Fibroblast of the aortic adventitia (primary cell): ENCODE data around the gene SIGLEC7. TPM values are rescaled to one million over a fixed set of nuclear protein-coding genes. Genes with fewer than 3 reads are reported as not detected.
A peak's percentile ranks its signal among the peaks of the same experiment; 100 is the strongest.

Experiments
- DNase-seq: peaks from one replicate; pipeline ENCODE4 v3.0.0-alpha.2; 2010; ENCODE audit warnings: low read depth
- H3K4me3 ChIP-seq: 2 replicates; pipeline ENCODE4 v1.5.1; 2011; ENCODE audit warnings: low read depth, mild to moderate bottlenecking, control low read depth, low read length, moderate library complexity
- CTCF ChIP-seq: IDR thresholded peaks from 2 replicates; pipeline ENCODE4 v1.5.1; 2011; ENCODE audit warnings: mild to moderate bottlenecking, low read length, control low read depth, inconsistent platforms; ENCODE audit not compliant: insufficient read depth
- total RNA-seq: library from RNA; depleted of rRNA; stranded (reverse); fragments of >200 nt; gene quantifications from 2 replicates; pipeline ENCODE4 v1.2.3, GENCODE V29; 2012; ENCODE audit warnings: low replicate concordance

The SIGLEC7 gene
- total RNA-seq = 0.41 TPM in 1 of 2 replicates, not detected in the other

- no peak for TF ChIP-seq CTCF
- no peak within 1 kb of the TSS for H3K4me3 ChIP-seq
- DNase-seq = no peak
Observed at GRCh38 chr19:51142119-51142518, at the start of gene SIGLEC7. SIGLEC7 (plus strand) TSS chr19:51142301; CDS start chr19:51142370, 69 bp downstream.

DNA sequence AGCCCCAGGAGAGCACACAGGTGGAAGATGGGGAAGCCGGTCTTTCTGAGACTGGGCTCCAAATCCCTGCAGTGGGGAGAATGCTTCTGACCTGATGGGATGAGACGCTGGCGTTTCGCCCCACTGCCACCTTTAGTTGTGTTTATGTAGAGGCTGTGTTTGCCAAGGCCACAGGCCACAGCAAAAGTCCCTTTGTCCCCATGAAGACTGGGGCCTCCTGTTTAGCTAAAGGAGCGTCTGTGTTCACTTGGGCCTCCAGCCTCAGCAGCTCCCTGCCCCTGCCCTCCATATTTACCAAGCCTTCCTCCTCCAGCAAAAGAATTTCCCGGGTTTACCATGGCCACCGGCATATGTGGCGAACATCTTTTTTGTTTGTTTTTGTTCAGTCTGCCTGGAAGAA lies 49.0 kb upstream of the SIGLEC7 start:
- no peak for DNase-seq
- no peak for TF ChIP-seq CTCF
- no peak overlapping the region for H3K4me3 ChIP-seq

- H3K4me3 ChIP-seq = no peak overlapping the region
- no peak for TF ChIP-seq CTCF
- no peak for DNase-seq
Observed at GRCh38 chr19:51093510-51094345, 48.4 kb upstream of the SIGLEC7 start.

DNA sequence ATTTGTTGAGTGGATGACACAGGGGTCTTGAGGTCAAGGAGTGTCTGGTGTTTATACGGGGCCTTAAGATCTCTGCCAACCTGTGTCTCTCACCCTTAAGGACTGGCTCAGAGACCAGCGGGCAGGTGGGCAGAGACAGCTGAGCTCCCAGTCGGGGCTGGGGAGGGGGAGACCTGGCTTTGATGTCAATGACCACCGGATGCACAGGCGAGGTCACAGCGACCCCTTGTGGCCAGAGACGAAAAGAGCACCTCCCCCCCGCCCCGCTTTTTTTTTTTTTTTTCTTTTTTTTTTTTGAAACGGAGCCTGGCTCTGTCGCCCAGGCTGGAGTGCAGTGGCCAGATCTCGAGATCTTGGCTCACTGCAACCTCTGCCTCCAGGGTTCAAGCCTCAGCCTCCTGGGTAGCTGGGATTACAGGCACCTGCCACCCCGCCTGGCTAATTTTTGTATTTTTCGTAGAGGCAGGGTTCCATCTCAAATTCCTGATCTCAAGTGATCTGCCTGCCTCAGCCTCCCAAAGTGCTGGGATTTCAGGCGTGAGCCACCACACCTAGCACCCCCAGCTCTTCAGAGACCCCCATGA lies 47.3 kb upstream of the SIGLEC7 start:
- peak; percentile 66 for TF ChIP-seq CTCF
- no peak overlapping the region for H3K4me3 ChIP-seq
- no peak for DNase-seq

DNA sequence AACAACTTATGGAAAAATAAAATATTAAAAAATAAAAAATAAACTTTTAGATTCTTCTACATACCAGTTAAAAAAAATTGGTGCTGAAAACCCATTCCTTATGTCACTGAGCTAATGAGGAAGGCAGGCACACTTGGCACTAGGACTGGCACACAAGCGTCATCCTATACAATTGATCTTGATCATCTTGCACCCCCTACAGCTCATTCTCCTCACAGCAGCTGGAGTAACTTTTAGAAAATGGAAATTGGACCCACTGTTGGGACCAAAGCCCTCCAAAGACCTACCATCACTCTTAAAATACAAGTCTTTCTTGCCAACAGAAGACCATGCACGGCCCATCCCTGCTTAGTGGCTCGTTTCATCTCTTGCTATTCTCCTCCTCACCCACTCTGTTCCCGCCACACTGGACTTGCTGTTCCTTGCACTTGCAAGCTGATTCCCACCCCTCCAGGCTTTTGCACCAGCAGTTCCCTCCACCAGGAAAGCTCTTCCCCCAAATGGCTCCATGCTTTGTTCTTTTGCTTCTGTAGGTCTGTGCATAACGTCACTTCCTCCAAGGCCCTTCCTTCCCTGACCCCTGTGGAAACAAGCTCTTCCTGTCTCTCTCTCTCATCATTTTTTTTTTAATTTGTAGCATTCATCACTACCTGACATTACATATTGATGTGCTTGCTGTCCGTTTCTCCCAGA lies 45.5 kb upstream of the SIGLEC7 start:
- no peak for DNase-seq

GRCh38 chr19:51097166-51097738 lies 44.8 kb upstream of the SIGLEC7 start:
- H3K4me3 ChIP-seq = no peak overlapping the region
- peak; percentile 73 for TF ChIP-seq CTCF
- peak; percentile 53 for DNase-seq

More for the DNA sequence above, 45.5 kb upstream of the SIGLEC7 start:
- H3K4me3 ChIP-seq = no peak overlapping the region
- peak; percentile 25 for TF ChIP-seq CTCF
